Gastrocnemius medialis (tissue), 4 donors: ENCODE data around the gene CORO2A. TPM values are rescaled to one million over a fixed set of nuclear protein-coding genes. Genes with fewer than 3 reads are reported as not detected.

ENCODE experiments used
- ATAC-seq, 2 donors: fragments of 150-250 bp; one replicate each; pipeline ENCODE4 v1.9.1; 2016
- DNase-seq, 2 donors: peaks; one replicate each; pipeline ENCODE4 v3.0.0-alpha.2; 2019
- H3K27ac ChIP-seq, 4 donors: fragments of 200-600 bp; sonication (generic); 1 replicate in 1 of 4; 2 replicates in 3 of 4; pipeline ENCODE4 v1.5.1; 2016 to 2018; ENCODE audit warnings: mild to moderate bottlenecking in 2 of 4, moderate library complexity in 1 of 4
- H3K27me3 ChIP-seq, 3 donors: fragments of 200-600 bp; sonication (generic) in 2 of 3; 1 replicate in 1 of 3; 2 replicates in 2 of 3; pipeline versions ENCODE4 v1.5.1 to v1.6.0; 2016 to 2019; ENCODE audit warnings: mild to moderate bottlenecking in 1 of 3, moderate library complexity in 1 of 3
- H3K36me3 ChIP-seq, 2 donors: fragments of 200-600 bp; sonication (generic) in 1 of 2; one replicate each; pipeline ENCODE4 v1.5.1; 2017 to 2018
- H3K4me1 ChIP-seq, 2 donors: fragments of 200-600 bp; sonication (generic) in 1 of 2; one replicate each; pipeline ENCODE4 v1.5.1; 2016 to 2017; ENCODE audit warnings: mild to moderate bottlenecking in 2 of 2
- H3K4me3 ChIP-seq, 4 donors: fragments of 200-600 bp; sonication (generic) in 3 of 4; 1 replicate in 1 of 4; 2 replicates in 3 of 4; pipeline ENCODE4 v1.5.1; 2016 to 2019; ENCODE audit warnings: mild to moderate bottlenecking in 2 of 4
- H3K9me3 ChIP-seq, 3 donors: fragments of 200-600 bp; sonication (generic) in 2 of 3; 1 replicate in 1 of 3; 2 replicates in 2 of 3; pipeline ENCODE4 v1.5.1; 2016 to 2019
- POLR2A ChIP-seq, 2 donors: fragments of 450-650 bp; IDR thresholded peaks; one replicate each; pipeline ENCODE4 v1.6.1; 2017; ENCODE audit warnings: antibody characterized with exemption in 2 of 2, mild to moderate bottlenecking in 2 of 2, moderate library complexity in 2 of 2
- in situ Hi-C, 4 donors: fragments of 200-750 bp; cut with MboI; loops; one replicate each; pipeline versions ENCODE4 v1.15.0 to v1.8.0; 2017; ENCODE audit warnings: low sequenced_read_pairs in 4 of 4
- intact Hi-C: fragments of 100-400 bp; cut with DNase I; formaldehyde crosslinking; loops from one replicate; pipeline ENCODE4 v1.15.1; 2023; ENCODE audit warnings: low total_unique reads
- total RNA-seq, 4 donors: library from RNA; depleted of rRNA; stranded (reverse); fragments of >200 nt; gene quantifications; one replicate each; pipeline versions ENCODE4 v1.1.0 to v1.2.3, GENCODE V29; 2016
- TF ChIP-seq, protein P1 (sequence below), 5 experiments: fragments of 450-650 bp in 3 of 5; fragments of 200-600 bp in 2 of 5; sonication (generic) in 2 of 5; IDR thresholded peaks in 4 of 5; conservative IDR thresholded peaks in 1 of 5; 1 replicate in 4 of 5; 2 replicates in 1 of 5; pipeline ENCODE4 v1.5.1; 2016 to 2019; ENCODE audit warnings: antibody characterized with exemption in 5 of 5, mild to moderate bottlenecking in 3 of 5, moderate library complexity in 3 of 5

Gene CORO2A
- total RNA-seq, 4 donors from 2014 or later = 0.05 to 0.42 (median 0.19) TPM

DNA sequence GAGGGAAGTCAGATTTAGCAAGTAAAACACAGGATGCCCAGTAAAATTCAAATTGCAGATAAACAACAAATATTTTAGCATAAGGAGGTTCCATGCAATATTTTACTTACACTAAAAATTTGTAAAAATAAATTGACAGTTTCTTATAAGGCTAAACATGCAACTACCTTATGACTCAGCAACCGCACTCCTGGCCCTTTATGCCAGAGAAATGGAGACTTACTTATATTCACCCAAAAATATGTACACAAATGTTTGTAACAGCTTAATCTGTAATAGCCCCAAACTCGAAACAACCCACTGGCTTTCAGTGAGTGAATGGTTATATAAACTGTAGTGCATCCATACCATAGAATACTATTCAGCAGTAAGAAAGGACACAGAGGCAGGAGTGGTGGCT lies 44.9 kb downstream of the CORO2A start:
- DNase-seq = no peak
- Histone ChIP-seq H3K36me3 (no peaks in the 10 kb centered on the region), H3K4me1 (no peaks in the 10 kb centered on the region), H3K27me3 (no peaks in the 10 kb centered on the region), H3K4me3 (no peak overlapping the region), H3K9me3 (no peaks in the 10 kb centered on the region), H3K27ac (no peak overlapping the region)
- TF ChIP-seq, protein P1, sequence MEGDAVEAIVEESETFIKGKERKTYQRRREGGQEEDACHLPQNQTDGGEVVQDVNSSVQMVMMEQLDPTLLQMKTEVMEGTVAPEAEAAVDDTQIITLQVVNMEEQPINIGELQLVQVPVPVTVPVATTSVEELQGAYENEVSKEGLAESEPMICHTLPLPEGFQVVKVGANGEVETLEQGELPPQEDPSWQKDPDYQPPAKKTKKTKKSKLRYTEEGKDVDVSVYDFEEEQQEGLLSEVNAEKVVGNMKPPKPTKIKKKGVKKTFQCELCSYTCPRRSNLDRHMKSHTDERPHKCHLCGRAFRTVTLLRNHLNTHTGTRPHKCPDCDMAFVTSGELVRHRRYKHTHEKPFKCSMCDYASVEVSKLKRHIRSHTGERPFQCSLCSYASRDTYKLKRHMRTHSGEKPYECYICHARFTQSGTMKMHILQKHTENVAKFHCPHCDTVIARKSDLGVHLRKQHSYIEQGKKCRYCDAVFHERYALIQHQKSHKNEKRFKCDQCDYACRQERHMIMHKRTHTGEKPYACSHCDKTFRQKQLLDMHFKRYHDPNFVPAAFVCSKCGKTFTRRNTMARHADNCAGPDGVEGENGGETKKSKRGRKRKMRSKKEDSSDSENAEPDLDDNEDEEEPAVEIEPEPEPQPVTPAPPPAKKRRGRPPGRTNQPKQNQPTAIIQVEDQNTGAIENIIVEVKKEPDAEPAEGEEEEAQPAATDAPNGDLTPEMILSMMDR (IDR thresholded peaks at IDR 0.05 in 4 of 5, conservative IDR thresholded peaks at IDR 0.05 in 1 of 5) = no peak
- TF ChIP-seq POLR2A (IDR thresholded peaks at IDR 0.05) = no peak
- intact Hi-C loops (no loop called here), in situ Hi-C loops (no loop called here)
- ATAC-seq = no peak

DNA sequence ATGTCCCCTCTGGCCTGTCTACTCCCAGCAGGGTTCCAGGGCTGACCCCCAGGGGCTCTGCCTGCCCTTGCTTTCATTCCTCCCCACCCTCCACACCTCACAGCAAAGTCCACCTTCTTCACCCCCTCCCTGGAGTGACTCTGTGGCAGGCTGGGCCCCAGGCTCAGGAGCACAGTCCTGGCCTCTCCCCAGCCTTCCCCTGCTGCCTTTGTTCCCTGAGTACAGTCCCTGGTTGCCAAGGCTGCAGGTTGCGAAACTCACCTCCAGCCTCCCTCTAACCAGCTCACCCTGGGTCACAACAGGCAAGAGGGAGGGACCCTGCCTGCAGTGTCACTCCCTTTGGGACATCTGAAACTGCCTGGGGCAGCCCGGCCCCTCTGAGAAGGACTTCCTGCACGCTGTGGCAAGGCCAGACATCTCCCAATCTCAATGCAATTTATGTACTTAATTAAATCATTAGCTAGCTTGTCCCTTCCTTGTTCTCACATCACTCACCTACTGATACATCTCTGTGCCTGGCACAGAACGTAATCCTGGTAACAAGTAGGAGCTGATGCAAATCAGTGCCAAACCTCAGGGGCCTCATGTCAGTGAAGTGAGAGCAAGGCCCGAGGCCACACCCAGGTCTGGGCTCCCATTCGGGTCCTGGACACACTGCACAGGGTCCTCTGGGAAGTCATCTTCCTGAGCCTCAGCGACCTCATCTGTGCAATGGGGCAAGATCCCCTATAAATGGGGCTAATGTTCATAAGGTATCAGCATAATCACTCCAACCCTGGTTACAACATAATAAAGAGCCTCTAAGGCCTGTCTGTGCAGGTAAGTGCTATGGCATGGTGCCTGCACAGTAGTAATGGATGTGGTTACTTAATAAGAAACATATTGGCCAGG lies 46.1 kb downstream of the CORO2A start:
- Histone ChIP-seq H3K27ac (no peak overlapping the region), H3K9me3 (no peaks in the 10 kb centered on the region), H3K36me3 (no peaks in the 10 kb centered on the region), H3K4me3 (no peak overlapping the region), H3K27me3 (no peaks in the 10 kb centered on the region), H3K4me1 (no peaks in the 10 kb centered on the region)
- intact Hi-C loops = no loop called here
- in situ Hi-C loops = no loop called here
- TF ChIP-seq, protein P1 (IDR thresholded peaks at IDR 0.05 in 4 of 5, conservative IDR thresholded peaks at IDR 0.05 in 1 of 5) = no peak
- no peak for TF ChIP-seq POLR2A (IDR thresholded peaks at IDR 0.05)
- DNase-seq (no peak), ATAC-seq (no peak)

DNA sequence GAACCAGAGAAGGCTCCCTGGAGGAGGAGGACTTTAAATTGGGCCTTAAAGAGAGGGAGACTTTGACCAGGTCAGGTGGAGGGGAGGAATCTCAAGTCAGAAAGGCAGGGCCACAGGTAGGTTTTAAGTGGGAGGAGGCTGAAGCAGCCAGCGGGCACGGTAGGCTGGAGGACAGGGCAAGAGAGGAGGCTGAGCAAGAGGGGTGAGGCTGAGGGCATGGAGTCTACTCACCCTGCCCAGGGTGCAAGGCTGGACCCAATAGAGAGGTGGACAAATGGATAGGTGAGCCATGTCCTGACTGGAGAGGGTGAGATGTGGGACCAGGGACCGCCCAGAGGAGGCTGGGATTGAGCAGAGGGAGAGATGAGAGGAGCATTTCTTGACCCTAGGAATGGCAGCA lies 47.8 kb downstream of the CORO2A start:
- no peak overlapping the region for H3K27ac ChIP-seq
- no peak for TF ChIP-seq POLR2A (IDR thresholded peaks at IDR 0.05)
- TF ChIP-seq, protein P1 (IDR thresholded peaks at IDR 0.05 in 4 of 5, conservative IDR thresholded peaks at IDR 0.05 in 1 of 5) = no peak
- no peaks in the 10 kb centered on the region for H3K27me3 ChIP-seq
- DNase-seq = no peak
- intact Hi-C loops (no loop called here), in situ Hi-C loops (no loop called here)
- H3K4me1 ChIP-seq = no peaks in the 10 kb centered on the region
- ATAC-seq = no peak
- no peaks in the 10 kb centered on the region for H3K9me3 ChIP-seq
- H3K4me3 ChIP-seq = no peak overlapping the region
- no peaks in the 10 kb centered on the region for H3K36me3 ChIP-seq

DNA sequence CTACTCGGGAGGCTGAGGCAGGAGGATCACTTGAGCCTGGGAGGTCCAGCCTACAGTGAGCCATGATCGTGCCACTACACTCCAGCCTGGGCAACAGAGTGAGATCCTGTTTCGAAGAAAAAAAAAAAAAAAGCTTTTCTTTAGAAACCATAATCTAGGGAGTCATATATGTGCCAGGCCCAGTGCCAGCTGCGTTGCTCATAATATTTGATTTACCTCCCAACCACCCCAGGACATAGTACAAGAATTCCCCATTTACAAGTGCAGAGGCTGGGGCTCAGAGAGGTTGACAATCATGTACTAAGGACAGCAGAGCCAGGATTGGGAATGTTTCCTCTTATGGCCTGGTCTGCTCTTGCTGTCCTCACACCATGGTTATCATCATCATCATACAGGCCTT lies 48.4 kb downstream of the CORO2A start:
- intact Hi-C loops = no loop called here
- TF ChIP-seq, protein P1 (IDR thresholded peaks at IDR 0.05 in 4 of 5, conservative IDR thresholded peaks at IDR 0.05 in 1 of 5) = no peak
- no peak for TF ChIP-seq POLR2A (IDR thresholded peaks at IDR 0.05)
- H3K27ac ChIP-seq = no peak overlapping the region

More for the DNA sequence above, 48.4 kb downstream of the CORO2A start:
- no peak for ATAC-seq
- H3K4me1 ChIP-seq = no peaks in the 10 kb centered on the region
- no peaks in the 10 kb centered on the region for H3K9me3 ChIP-seq
- H3K36me3 ChIP-seq = no peaks in the 10 kb centered on the region
- no peak overlapping the region for H3K4me3 ChIP-seq
- DNase-seq = no peak
- in situ Hi-C loops = no loop called here
- H3K27me3 ChIP-seq = no peaks in the 10 kb centered on the region
